PC-9 (cell line): Measurements from ENCODE around the gene USP35. TPM values are rescaled to one million over a fixed set of nuclear protein-coding genes. Genes with fewer than 3 reads are reported as not detected.

Experiments used
- BruUV-seq: library from RNA; stranded (reverse); fragments of 400-500 nt; replicated peaks from 2 replicates; lab custom pipeline; 2021; lab: Mats Ljungman, UMichigan
- CTCF ChIA-PET: fragments of 300-600 bp; sonication (Branson Sonifier 250); formaldehyde crosslinking; loops from one replicate; lab custom pipeline; 2022; ENCODE audit warnings: antibody characterized with exemption; lab: Charles Lee
- POLR2A ChIA-PET: fragments of 300-600 bp; sonication (Branson Sonifier 250); formaldehyde crosslinking; loops from one replicate; lab custom pipeline; 2022; ENCODE audit warnings: antibody characterized with exemption; ENCODE audit not compliant: unreplicated experiment; lab: Charles Lee
- DNase-seq, 2 experiments: peaks; one replicate each; pipeline versions ENCODE4 v3.0.0 to v3.0.0-alpha.2; 2015 to 2022; ENCODE audit warnings: mixed read lengths in 1 of 2
- H2AFZ ChIP-seq: fragments of 200-600 bp; sonication (generic); 2 replicates; pipeline ENCODE4 v1.8.1; 2017; ENCODE audit warnings: antibody characterized with exemption
- H3F3A ChIP-seq: fragments of 200-600 bp; sonication (generic); 2 replicates; pipeline ENCODE4 v1.8.1; 2017; ENCODE audit warnings: antibody characterized with exemption, mild to moderate bottlenecking, low read depth; ENCODE audit not compliant: insufficient read depth
- H3K27ac ChIP-seq: fragments of 200-600 bp; sonication (generic); 2 replicates; pipeline ENCODE4 v1.6.1; 2016; ENCODE audit warnings: mixed run types
- H3K27me3 ChIP-seq: fragments of 200-600 bp; sonication (generic); 2 replicates; pipeline ENCODE4 v1.6.1; 2016; ENCODE audit warnings: low read depth, mixed run types; ENCODE audit not compliant: insufficient read depth
- H3K36me3 ChIP-seq: fragments of 200-600 bp; sonication (generic); 2 replicates; pipeline ENCODE4 v1.6.1; 2016; ENCODE audit warnings: low read depth, mixed run types
- H3K4me1 ChIP-seq: fragments of 200-600 bp; sonication (generic); replicated peaks from 2 replicates; pipeline ENCODE4 v1.6.1; 2016; ENCODE audit warnings: mixed run types; ENCODE audit not compliant: insufficient read depth
- H3K4me2 ChIP-seq: fragments of 200-600 bp; sonication (generic); 2 replicates; pipeline ENCODE4 v1.6.1; 2017; ENCODE audit warnings: mixed run types
- H3K4me3 ChIP-seq: fragments of 200-600 bp; sonication (generic); 2 replicates; pipeline ENCODE4 v1.6.1; 2016; ENCODE audit warnings: mixed run types
- H3K79me2 ChIP-seq: fragments of 200-600 bp; sonication (generic); 2 replicates; pipeline ENCODE4 v1.6.1; 2017; ENCODE audit warnings: low read depth, mixed run types
- H3K9me2 ChIP-seq: fragments of 200-600 bp; sonication (generic); 2 replicates; pipeline ENCODE4 v1.8.1; 2017; ENCODE audit warnings: mild to moderate bottlenecking; ENCODE audit not compliant: insufficient read depth
- H3K9me3 ChIP-seq: fragments of 200-600 bp; sonication (generic); 2 replicates; pipeline ENCODE4 v1.8.1; 2016; ENCODE audit warnings: low read depth; ENCODE audit not compliant: insufficient read depth
- H4K20me1 ChIP-seq: fragments of 200-600 bp; sonication (generic); 2 replicates; pipeline ENCODE4 v1.8.1; 2017; ENCODE audit not compliant: insufficient read depth
- EZH2 ChIP-seq: fragments of 200-600 bp; sonication (generic); IDR thresholded peaks from 2 replicates; pipeline ENCODE4 v1.8.0; 2017; ENCODE audit warnings: antibody characterized with exemption, low read depth
- intact Hi-C: fragments of 100-400 bp; cut with micrococcal nuclease; formaldehyde crosslinking; loops from one replicate; pipeline ENCODE4 v1.10.0; 2022; ENCODE audit not compliant: unreplicated experiment
- total RNA-seq: library from RNA; stranded (reverse); gene quantifications from 2 replicates; pipeline ENCODE4 v1.2.3, GENCODE V29; 2021
- TF ChIP-seq, protein P1 (sequence below): fragments of 200-600 bp; sonication (generic); conservative IDR thresholded peaks from 2 replicates; pipeline ENCODE4 v1.6.1; 2017; ENCODE audit warnings: mixed run types, antibody characterized with exemption, mild to moderate bottlenecking, moderate library complexity

The USP35 gene
- total RNA-seq, 1 experiment from 2014 or later, result 13.5 TPM

DNA sequence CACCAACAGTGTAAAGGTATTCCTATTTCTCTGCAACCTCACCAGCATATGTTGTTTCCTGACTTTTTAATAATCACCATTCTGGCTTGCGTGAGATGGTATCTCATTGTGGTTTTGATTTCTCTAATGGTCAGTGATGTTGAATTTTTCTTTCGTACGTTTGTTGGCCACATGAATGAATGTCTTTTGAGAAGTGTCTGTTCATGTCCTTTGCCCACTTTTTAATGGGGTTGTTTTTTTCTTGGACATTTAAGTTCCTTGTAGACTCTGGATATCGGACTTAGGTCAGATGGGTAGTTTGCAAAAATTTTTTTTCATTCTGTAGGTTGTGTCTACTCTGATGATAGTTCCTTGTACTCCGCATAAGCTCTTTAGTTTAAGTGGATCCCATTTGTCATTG lies 22.8 kb downstream of the USP35 start:
- CTCF ChIA-PET, result no interaction called here
- intact Hi-C loops, result no loop called here
- BruUV-seq, result no TSS peak

DNA sequence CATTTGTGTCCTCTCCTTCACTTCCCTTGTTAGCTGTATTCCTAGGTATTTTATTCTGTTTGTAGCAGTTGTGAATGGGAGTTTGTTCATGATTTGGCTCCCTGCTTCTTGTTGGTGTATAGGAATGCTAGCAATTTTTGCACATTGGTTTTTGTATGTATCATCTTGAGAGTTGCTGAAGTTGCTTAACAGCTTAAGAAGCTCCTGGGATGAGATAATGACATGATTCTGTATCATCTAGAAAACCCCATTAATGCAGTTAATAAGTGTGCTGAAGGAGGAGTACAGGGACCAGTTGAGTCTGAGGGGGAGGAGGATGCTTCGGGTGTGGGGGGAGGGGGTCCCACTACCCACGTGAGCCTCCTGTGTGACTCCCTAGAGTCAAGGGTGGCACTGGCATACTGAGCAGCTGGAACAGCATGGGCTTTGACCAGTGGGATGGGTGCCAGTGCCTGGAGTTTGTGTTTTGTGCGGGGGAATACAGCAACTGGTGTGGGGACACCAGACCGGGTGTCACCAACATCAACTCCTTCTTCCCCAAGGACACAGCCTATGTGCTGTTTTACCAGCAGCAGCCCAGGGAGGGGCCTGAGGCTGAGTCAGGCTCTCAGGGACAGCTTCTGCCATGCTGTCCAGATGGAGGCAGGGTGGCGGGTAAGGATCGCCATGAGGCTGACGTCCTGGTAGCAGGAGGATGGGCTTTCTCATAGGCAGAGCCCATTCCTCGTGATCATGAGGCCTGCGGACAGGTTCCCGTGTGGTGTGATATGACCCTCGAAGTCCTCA lies 24.1 kb downstream of the USP35 start:
- intact Hi-C loops, result no loop called here
- DNase-seq, result no peak
- ChIA-PET CTCF (no interaction called here), POLR2A (no interaction called here)
- no peak overlapping the region for H3K4me2 ChIP-seq
- H4K20me1 ChIP-seq, result no peaks in the 10 kb centered on the region
- H3K4me1 ChIP-seq, result peaks cover 3% of the 10 kb centered on the region; the same call in 1 of the 2 replicates
- H3K9me3 ChIP-seq, result no peaks in the 10 kb centered on the region
- H3F3A ChIP-seq, result no peaks in the 10 kb centered on the region
- no peaks in the 10 kb centered on the region for H3K9me2 ChIP-seq
- H3K36me3 ChIP-seq, result 0 out of 2 replicates have a peak, but pooled peaks cover 3% of the 10 kb centered on the region
- no peaks in the 10 kb centered on the region for H3K79me2 ChIP-seq
- BruUV-seq, result no TSS peak
- H3K27me3 ChIP-seq, result no peaks in the 10 kb centered on the region
- TF ChIP-seq, protein P1, sequence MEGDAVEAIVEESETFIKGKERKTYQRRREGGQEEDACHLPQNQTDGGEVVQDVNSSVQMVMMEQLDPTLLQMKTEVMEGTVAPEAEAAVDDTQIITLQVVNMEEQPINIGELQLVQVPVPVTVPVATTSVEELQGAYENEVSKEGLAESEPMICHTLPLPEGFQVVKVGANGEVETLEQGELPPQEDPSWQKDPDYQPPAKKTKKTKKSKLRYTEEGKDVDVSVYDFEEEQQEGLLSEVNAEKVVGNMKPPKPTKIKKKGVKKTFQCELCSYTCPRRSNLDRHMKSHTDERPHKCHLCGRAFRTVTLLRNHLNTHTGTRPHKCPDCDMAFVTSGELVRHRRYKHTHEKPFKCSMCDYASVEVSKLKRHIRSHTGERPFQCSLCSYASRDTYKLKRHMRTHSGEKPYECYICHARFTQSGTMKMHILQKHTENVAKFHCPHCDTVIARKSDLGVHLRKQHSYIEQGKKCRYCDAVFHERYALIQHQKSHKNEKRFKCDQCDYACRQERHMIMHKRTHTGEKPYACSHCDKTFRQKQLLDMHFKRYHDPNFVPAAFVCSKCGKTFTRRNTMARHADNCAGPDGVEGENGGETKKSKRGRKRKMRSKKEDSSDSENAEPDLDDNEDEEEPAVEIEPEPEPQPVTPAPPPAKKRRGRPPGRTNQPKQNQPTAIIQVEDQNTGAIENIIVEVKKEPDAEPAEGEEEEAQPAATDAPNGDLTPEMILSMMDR, result no peak
- no peak for TF ChIP-seq EZH2
- H3K4me3 ChIP-seq, result no peak overlapping the region
- no peak overlapping the region for H3K27ac ChIP-seq
- H2AFZ ChIP-seq, result no peak overlapping the region

More for the DNA sequence above, 22.8 kb downstream of the USP35 start:
- H3K4me1 ChIP-seq, result peaks cover under 1% of the 10 kb centered on the region; the same call in 1 of the 2 replicates
- H2AFZ ChIP-seq, result no peak overlapping the region
- H3K79me2 ChIP-seq, result no peaks in the 10 kb centered on the region
- no peak overlapping the region for H3K4me3 ChIP-seq
- H3K27ac ChIP-seq, result no peak overlapping the region
- H3K9me3 ChIP-seq, result no peaks in the 10 kb centered on the region
- H4K20me1 ChIP-seq, result no peaks in the 10 kb centered on the region
- no peak overlapping the region for H3K4me2 ChIP-seq
- H3K9me2 ChIP-seq, result no peaks in the 10 kb centered on the region
- TF ChIP-seq, protein P1, result no peak
- TF ChIP-seq EZH2, result no peak
- 0 out of 2 replicates have a peak, but pooled peaks cover 3% of the 10 kb centered on the region for H3K36me3 ChIP-seq
- DNase-seq, result no peak
- POLR2A ChIA-PET, result no interaction called here
- H3K27me3 ChIP-seq, result no peaks in the 10 kb centered on the region
- H3F3A ChIP-seq, result no peaks in the 10 kb centered on the region

DNA sequence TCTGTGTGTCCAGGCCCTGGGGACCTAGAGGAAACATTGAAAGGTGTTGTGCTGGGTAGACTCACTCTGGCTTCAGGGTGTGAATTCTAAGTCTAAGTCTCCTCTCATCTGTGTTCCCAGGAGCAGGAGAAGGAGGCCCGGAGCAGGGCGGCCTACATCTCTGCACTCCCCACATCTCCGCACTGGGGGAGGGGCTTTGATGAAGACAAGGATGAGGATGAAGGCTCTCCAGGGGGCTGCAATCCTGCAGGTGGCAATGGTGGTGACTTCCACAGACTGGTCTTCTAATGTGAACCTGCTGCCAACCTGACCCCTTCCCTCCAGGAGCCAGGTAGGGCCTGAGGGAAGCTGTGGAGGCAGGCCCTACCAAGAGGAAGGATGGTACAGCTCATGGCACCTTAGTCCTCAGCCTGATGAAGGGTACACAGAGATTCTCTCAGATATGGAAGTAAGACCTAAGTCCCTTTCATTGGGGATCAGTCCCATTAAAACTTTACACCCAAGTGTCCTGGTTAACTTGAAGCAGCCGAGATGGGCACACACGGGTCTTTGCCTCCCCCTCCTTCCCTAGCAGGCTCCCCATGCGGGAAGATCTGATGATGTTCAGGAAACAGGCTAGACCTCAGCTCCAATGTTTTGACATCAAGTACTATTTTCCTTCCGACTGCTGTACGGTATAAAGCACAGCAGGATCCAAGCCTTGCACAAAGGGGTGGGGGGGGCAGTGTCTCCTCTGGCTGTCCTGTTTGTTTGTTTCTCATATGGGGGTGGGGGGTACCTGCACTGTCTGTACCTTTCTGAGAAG lies 25.0 kb downstream of the USP35 start:
- Histone ChIP-seq H3K4me1 (peaks cover 3% of the 10 kb centered on the region; the same call in 1 of the 2 replicates), H3K27ac (no peak overlapping the region), H3F3A (no peaks in the 10 kb centered on the region), H3K36me3 (0 out of 2 replicates have a peak, but pooled peaks cover 3% of the 10 kb centered on the region), H2AFZ (no peak overlapping the region), H3K9me3 (no peaks in the 10 kb centered on the region), H3K4me2 (no peak overlapping the region), H4K20me1 (no peaks in the 10 kb centered on the region), H3K27me3 (no peaks in the 10 kb centered on the region), H3K4me3 (no peak overlapping the region), H3K9me2 (no peaks in the 10 kb centered on the region), H3K79me2 (no peaks in the 10 kb centered on the region)
- BruUV-seq, result no TSS peak
- CTCF ChIA-PET, result no interaction called here
- intact Hi-C loops, result no loop called here
- POLR2A ChIA-PET, result no interaction called here
- TF ChIP-seq EZH2, result no peak
- TF ChIP-seq, protein P1, result no peak
- no peak for DNase-seq
